Lung microvascular endothelial cell (primary cell): Measurements from ENCODE around the gene ADCY9. TPM values are rescaled to one million over a fixed set of nuclear protein-coding genes. Genes with fewer than 3 reads are reported as not detected.

Source experiments
- DNase-seq, 2 donors: peaks; one replicate each; pipeline versions ENCODE4 v3.0.0 to v3.0.0-alpha.2; 2010; ENCODE audit warnings: low read depth in 2 of 2
- total RNA-seq: library from RNA; depleted of rRNA; stranded (reverse); fragments of >200 nt; gene quantifications from 2 replicates; pipeline ENCODE4 v1.2.1, GENCODE V29; 2014

The ADCY9 gene
- total RNA-seq, 1 donor from 2014 or later, result 18.1 TPM

DNA sequence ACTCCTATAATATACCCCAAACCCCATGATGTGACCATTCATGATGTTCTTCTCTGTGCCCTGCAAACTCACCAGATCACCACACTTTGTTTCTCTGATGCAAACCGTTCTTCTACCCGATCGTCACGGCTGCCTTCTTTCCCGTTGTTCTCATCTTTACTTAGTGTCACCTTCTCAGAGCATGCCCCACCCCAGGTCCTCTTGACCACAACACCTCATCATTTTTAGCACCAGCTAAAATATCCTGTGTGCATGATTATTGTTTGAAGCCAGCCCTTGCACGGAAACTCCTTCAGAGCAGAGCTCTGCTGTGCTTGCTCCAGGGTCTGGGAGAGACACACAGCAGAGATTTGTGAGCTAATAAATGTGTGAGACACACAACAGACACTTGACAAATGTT lies 196.8 kb downstream of the ADCY9 start:
- DNase-seq, result no peak

DNA sequence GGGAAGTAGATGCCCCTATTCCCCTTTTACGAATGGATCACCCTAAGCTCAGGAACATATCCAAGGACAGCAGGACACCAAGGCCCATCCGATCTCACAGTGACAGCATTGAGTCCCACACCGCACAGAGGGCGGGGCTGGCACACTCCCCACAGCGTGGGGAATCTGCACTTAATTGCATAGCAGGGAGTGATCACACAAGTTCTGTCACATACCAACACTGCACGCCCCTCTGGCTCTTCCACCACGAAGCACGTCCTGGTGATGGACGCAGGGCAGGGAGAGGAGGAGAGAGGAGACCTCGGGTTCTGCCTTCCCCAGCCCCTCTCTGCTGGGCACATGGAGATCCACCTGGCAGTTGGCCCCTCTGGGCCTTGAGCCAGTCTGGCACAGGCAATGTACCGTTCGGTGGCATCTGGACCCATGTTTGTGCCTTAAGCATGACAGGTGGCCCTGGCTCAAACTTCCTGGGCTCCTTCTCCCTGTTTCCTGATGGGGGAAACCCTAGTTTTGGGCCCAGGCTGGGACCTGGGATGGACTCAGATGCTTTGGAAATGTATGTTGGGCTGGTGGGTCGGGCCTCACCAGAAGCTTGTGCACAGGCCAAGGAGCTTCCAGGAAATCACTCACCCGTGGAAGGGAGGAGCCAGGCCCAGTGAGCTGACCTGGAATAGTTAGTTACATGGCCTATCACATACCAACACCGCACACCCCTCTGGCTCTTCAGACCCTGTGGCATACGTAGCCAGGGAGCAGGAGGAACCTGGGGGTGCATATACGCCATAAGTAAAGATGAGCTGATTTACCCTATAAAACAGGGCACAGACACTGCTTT lies 200.6 kb downstream of the ADCY9 start:
- DNase-seq, result no peak

DNA sequence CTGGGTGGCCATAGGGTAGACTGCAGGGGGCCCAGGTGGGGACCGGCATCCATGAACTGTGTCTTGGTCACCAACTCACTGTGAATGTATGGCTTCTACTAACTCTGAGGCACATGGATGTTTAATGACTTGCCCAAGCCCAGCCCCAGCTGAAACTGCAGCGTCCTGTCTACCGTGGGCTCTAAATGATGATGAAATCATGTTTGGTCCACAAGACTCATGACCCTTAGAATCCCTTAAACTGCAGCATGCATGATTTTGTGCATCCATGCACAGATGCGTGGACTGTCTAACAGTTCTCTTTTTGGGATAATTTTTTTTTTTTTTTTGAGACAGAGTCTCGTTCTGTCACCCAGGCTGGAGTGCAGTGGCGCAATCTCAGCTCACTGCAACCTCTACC lies 203.3 kb downstream of the ADCY9 start:
- no peak for DNase-seq

Other genes with a start within 250 kb of the ADCY9 start
- 9.4 and 15.9 TPM in 2 replicates for gene CREBBP, start 235.7 kb downstream of the ADCY9 start, total RNA-seq
- gene SRL, start 125.6 kb upstream of the ADCY9 start, total RNA-seq, result under 0.01 and 0.20 TPM in 2 replicates
- gene TFAP4, start 156.6 kb upstream of the ADCY9 start, total RNA-seq, result 2.8 and 3.0 TPM in 2 replicates
- gene GLIS2, start 199.6 kb upstream of the ADCY9 start, total RNA-seq, result 0.20 and 0.65 TPM in 2 replicates
- gene PAM16, start 234.9 kb upstream of the ADCY9 start, total RNA-seq, result 16.3 and 21.0 TPM in 2 replicates